ENCODE data around the gene CHD5.

CHD5 gene

DNA sequence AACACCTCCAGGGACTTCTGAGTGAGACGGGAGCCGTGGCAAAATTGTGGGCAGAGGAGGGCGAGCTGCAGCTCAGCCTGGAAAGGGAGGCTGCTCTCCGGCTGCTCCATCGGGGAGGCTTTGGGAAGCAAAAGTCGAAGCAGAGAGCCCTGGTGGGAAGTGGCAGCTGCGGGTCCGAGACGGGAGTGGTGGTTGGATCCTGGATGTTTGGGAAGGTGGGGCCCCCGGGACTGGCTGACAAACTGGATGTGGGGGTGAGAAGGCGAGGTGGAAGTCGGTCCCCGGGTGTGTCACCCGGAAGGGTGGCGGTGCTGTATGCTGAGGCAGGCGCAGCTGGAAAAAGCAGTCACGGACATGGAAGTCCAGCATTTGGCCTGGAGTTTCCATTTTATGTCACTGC is 82.3 kb downstream of the CHD5 start:
- TF ChIP-seq, protein P1, sequence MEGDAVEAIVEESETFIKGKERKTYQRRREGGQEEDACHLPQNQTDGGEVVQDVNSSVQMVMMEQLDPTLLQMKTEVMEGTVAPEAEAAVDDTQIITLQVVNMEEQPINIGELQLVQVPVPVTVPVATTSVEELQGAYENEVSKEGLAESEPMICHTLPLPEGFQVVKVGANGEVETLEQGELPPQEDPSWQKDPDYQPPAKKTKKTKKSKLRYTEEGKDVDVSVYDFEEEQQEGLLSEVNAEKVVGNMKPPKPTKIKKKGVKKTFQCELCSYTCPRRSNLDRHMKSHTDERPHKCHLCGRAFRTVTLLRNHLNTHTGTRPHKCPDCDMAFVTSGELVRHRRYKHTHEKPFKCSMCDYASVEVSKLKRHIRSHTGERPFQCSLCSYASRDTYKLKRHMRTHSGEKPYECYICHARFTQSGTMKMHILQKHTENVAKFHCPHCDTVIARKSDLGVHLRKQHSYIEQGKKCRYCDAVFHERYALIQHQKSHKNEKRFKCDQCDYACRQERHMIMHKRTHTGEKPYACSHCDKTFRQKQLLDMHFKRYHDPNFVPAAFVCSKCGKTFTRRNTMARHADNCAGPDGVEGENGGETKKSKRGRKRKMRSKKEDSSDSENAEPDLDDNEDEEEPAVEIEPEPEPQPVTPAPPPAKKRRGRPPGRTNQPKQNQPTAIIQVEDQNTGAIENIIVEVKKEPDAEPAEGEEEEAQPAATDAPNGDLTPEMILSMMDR (IDR thresholded peaks at IDR 0.05; ENCODE audit: borderline replicate concordance, control extremely low read depth, extremely low read depth, insufficient read depth, missing control alignments), result no peak
- DNase-seq (ENCODE audit: low spot score), result no peak
- in situ Hi-C loops (cut with MboI; ENCODE audit: low sequenced_read_pairs, unreplicated experiment), result no loop called here

DNA sequence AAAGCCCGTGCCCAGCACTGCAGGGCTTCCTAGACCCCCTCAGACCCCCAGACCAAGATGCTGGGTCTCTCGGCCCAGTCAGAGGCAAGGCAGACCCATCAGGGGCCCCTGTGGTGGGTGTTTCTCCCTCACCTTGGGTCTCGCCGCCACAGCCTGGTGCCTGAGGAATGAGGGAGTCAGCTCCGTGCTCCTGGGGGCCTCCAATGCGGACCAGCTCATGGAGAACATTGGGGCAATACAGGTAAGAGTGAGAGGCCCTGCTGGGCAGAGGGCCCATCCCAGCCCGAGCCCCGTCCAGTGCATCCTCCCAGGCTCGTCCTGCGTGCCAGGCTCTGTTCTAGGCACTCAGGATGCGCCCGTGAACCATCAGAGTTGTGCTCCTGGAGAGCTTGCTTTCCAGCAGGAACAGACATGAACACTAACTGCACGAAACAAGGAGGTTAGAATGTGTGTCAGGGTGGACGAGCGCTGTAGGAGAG is 83.0 kb downstream of the CHD5 start:
- in situ Hi-C loops (cut with MboI; ENCODE audit: low sequenced_read_pairs, unreplicated experiment), result no loop called here
- TF ChIP-seq, protein P1 (IDR thresholded peaks at IDR 0.05; ENCODE audit: borderline replicate concordance, control extremely low read depth, extremely low read depth, insufficient read depth, missing control alignments), result no peak
- no peak for DNase-seq (ENCODE audit: low spot score)

DNA sequence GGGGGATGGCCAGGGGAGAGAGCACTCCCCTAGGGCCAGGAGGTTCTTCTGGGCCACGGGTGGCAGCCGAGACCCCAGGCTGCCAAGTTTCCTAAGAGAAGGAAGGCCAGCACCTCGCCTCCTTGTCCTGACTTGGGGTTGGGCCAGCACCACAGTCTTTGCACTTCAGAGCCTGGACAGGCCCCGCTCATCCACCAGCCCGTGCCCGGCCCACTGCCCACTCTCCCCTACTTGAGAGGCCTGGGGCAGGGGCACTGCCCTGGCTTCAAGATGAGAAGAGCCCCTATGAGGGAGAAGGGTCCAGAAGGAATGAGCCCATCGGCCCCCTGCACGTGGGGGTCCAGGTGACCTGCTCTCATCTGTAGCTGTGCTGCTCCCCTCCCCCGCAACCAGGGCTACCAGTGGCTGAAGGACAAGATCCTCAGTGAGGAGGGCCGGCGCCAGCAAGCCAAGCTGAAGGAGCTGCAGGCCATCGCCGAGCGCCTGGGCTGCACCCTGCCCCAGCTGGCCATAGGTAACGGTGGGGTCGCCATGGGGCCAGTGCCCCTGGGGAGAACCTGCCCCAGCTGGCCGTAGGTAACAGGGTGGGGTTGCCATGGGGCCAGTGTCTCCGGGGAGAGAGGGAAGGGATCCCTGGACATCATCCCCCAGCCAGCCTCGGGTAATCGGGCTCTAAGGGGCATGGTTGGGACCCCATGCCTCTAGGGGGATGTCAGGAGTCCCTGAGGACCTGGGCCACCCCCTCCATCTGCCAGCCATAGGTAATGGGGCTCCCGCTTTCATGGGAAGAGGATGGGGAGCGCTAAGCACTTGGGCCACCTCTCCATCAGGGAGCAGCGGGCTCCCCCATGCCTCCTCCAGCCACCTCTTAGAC is 83.6 kb downstream of the CHD5 start:
- in situ Hi-C loops (cut with MboI; ENCODE audit: low sequenced_read_pairs, unreplicated experiment), result no loop called here
- no peak for DNase-seq (ENCODE audit: low spot score)
- TF ChIP-seq, protein P1 (IDR thresholded peaks at IDR 0.05; ENCODE audit: borderline replicate concordance, control extremely low read depth, extremely low read depth, insufficient read depth, missing control alignments), result no peak

DNA sequence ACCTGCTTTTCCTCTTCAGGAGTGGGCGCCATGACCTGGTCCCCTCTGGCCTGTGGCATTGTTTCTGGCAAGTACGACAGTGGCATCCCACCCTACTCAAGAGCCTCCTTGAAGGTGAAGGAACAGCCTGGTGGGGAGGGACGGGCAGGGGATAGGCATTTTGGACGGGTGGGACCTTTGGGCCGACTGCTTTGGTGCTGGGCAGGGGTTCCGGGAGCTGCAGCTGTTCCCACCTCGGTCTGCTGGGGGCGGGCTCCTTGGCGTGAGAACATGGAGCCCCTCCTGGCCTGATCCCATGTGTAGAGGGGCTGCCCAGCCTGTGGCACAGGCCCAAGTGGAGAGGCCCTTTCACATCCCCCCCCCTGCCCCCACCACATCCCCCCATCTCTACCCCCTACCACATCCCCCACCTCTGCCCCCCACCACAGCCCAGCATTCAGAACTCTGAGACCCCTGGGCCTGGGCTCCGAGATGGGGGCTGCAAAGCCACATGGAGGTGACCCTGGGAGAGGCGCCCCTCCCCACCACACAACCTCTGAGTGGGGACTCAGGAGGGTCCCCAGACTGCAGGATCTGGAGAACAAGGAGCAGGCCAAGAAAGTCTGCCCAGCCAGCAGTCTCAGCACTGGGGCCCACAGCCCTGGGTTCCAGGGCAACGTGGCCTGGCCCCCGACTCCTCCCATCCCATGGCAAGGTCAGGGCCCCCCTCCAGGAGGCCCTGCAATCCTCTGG is 84.4 kb downstream of the CHD5 start:
- TF ChIP-seq, protein P1 (IDR thresholded peaks at IDR 0.05; ENCODE audit: borderline replicate concordance, control extremely low read depth, extremely low read depth, insufficient read depth, missing control alignments), result no peak
- DNase-seq (ENCODE audit: low spot score), result no peak
- in situ Hi-C loops (cut with MboI; ENCODE audit: low sequenced_read_pairs, unreplicated experiment), result no loop called here

DNA sequence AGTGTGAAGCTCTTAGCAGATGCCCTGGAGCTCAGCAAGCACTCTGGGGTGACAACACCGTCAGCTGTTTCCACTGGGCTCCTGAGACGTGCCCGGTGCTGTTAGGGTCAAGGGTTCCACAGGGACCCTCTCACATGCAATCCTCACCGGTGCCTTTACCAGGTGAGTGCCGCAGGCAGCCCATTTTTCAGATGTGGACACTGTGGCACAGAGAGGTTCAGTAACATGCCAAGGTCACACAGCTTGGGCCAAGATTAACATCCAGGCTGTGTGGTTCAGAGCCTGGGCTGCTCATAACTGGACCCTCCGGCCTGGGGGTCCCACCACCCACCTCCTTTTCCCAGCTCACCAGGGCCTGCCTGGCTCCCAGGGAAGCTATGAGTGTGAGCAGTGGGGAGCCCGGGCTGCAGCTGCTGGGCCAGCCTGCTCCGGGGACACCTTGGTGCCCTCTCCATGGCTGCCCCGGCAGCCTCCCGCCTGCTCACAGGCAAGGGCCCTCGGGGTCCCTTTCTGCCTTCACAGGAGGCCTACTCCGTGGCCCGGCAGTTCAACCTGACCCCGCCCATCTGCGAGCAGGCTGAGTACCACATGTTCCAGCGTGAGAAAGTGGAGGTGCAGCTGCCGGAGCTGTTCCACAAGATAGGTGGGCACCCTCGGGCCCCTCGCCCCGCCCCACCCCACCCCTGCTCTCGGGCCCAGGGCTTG is 85.2 kb downstream of the CHD5 start:
- DNase-seq (ENCODE audit: low spot score), result no peak
- TF ChIP-seq, protein P1 (IDR thresholded peaks at IDR 0.05; ENCODE audit: borderline replicate concordance, control extremely low read depth, extremely low read depth, insufficient read depth, missing control alignments), result no peak
- in situ Hi-C loops (cut with MboI; ENCODE audit: low sequenced_read_pairs, unreplicated experiment), result no loop called here

DNA sequence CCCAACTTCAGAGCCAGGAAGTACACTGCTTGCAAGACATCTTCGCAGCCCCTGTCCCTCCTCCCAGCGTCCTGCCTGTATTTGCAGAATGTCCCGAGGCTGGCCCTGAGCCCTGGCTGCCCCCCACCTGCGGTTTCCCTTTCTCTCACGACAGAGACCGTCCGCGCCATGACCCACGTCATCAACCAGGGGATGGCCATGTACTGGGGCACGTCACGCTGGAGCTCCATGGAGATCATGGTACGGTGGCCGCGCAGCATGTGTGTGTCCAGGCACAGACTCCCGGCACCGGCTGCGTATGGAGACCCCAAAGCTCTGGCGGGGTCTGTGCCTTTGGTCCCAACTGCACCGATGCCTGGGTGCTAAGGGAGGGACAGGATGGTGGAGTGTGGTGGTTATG is 85.9 kb downstream of the CHD5 start:
- TF ChIP-seq, protein P1 (IDR thresholded peaks at IDR 0.05; ENCODE audit: borderline replicate concordance, control extremely low read depth, extremely low read depth, insufficient read depth, missing control alignments), result no peak
- in situ Hi-C loops (cut with MboI; ENCODE audit: low sequenced_read_pairs, unreplicated experiment), result no loop called here
- no peak for DNase-seq (ENCODE audit: low spot score)
